Activated CD4-positive, alpha-beta T cell treated with anti-CD3 and anti-CD28 coated beads, Interleukin-2, Interleukin-4, amounts not matched to agents 100 ng/mL and 50 ng/mL, durations not matched to agents 16 hours and 8 hours (primary cell): ENCODE data around the gene HADH.
"Not testable (repeated sequence)": the region's sequence is repeated elsewhere in the genome, so short reads cannot be mapped to it uniquely, and the experiment has no call there.

Experiments used
- DNase-seq: peaks from one replicate; pipeline ENCODE4 v3.0.0-alpha.2; 2020; ENCODE audit warnings: low spot score

Gene HADH

GRCh38 chr4:107996949-107997788 lies 7.5 kb downstream of the HADH start:
- no peak for DNase-seq

- no peak for DNase-seq
Measured at GRCh38 chr4:107997794-107998193, 8.1 kb downstream of the HADH start.

GRCh38 chr4:107999932-108000539 lies 10.3 kb downstream of the HADH start:
- no peak for DNase-seq

GRCh38 chr4:108001540-108002135 lies 11.9 kb downstream of the HADH start:
- no peak for DNase-seq

- no peak for DNase-seq
Measured at GRCh38 chr4:108003982-108004515, 14.4 kb downstream of the HADH start.

- no peak for DNase-seq
Measured at GRCh38 chr4:108004646-108005045, 15.0 kb downstream of the HADH start.

- DNase-seq: no peak
Measured at GRCh38 chr4:108005807-108006206, 16.1 kb downstream of the HADH start.

- DNase-seq: no peak
Measured at GRCh38 chr4:108006361-108006760, 16.7 kb downstream of the HADH start.

- no peak for DNase-seq
Measured at GRCh38 chr4:108007984-108008383, 18.3 kb downstream of the HADH start.

GRCh38 chr4:108008721-108009120 lies 19.0 kb downstream of the HADH start:
- DNase-seq: no peak

GRCh38 chr4:108010167-108010566 lies 20.5 kb downstream of the HADH start:
- no peak for DNase-seq

GRCh38 chr4:108012382-108012781 lies 22.7 kb downstream of the HADH start:
- not testable (repeated sequence) for DNase-seq

- DNase-seq: no peak
Measured at GRCh38 chr4:108013327-108013726, 23.6 kb downstream of the HADH start.

- no peak for DNase-seq
Measured at GRCh38 chr4:108013955-108014354, 24.3 kb downstream of the HADH start.

GRCh38 chr4:108018040-108018883 lies 28.6 kb downstream of the HADH start:
- DNase-seq: peak; percentile 81

GRCh38 chr4:108018884-108019187 lies 29.1 kb downstream of the HADH start:
- no peak for DNase-seq

- DNase-seq: no peak
Measured at GRCh38 chr4:108024085-108024877, 34.6 kb downstream of the HADH start.

GRCh38 chr4:108024878-108025165 lies 35.1 kb downstream of the HADH start:
- DNase-seq: no peak

GRCh38 chr4:108029016-108029720 lies 39.5 kb downstream of the HADH start:
- peak; percentile 28 for DNase-seq

- no peak for DNase-seq
Measured at GRCh38 chr4:108029731-108030130, 40.0 kb downstream of the HADH start.

GRCh38 chr4:108030332-108030731 lies 40.6 kb downstream of the HADH start:
- DNase-seq: peak; percentile 72
